ENCODE data around the gene ZMYND8. TPM values are rescaled to one million over a fixed set of nuclear protein-coding genes. Genes with fewer than 3 reads are reported as not detected.

ZMYND8 gene
- polyA plus RNA-seq, 3 donors, result 1.4 to 13.8 (median 5.8) TPM

DNA sequence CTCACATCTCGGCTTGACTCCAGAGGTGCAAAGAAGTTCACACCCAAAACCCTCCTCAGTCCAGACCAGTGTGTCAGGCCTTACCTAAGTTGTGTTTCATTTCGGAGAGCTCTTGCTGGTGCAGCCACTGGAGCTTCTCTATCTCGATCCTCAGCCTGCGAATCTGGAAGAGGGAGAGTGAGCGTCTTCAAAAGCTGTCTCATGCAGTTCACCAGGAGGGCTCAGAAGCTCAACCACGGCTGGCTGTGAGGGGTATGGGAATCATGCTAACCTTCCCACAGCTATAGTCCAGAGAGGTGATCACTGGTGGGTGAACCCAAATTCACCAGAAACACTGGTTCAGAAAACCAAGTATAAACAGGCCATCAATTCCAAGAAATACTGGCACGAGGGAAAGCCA is 129.4 kb downstream of the ZMYND8 start:
- Mint-ChIP-seq H3K27me3 (ENCODE audit: low read depth in 3 of 3) (no peaks in the 10 kb centered on the region), H3K27ac (peak overlapping the region in 3 of 7 donors; percentile 21 to 69 (median 54)), H3K4me3 (no peak overlapping the region), H3K36me3 (peaks cover 76 to 93% of the 10 kb centered on the region in 2 donors), H3K9me3 (no peaks in the 10 kb centered on the region), H3K4me1 (no peaks in the 10 kb centered on the region)
- no peaks in the 10 kb centered on the region for H3K9me3 ChIP-seq (replicated peaks in 1 of 2; ENCODE audit: control insufficient read depth in 1 of 2, insufficient read depth in 1 of 2, low read length in 2 of 2)
- WGBS (ENCODE audit: insufficient coverage), result 85% methylated on average over 1 of the region's 7 CpGs
- H3K36me3 ChIP-seq (replicated peaks in 1 of 2; ENCODE audit: control insufficient read depth in 1 of 2, insufficient read depth in 2 of 2, low read length in 2 of 2), result peaks cover 77 to 96% of the 10 kb centered on the region in 2 donors
- no peak overlapping the region for H3K4me3 ChIP-seq (replicated peaks in 1 of 3; ENCODE audit: low read depth in 2 of 3, low read length in 3 of 3)
- H3K27ac ChIP-seq (ENCODE audit: low read depth in 1 of 2, low read length in 2 of 2), result no peak overlapping the region
- no peaks in the 10 kb centered on the region for H3K4me1 ChIP-seq (ENCODE audit: control insufficient read depth in 1 of 2, insufficient read depth in 2 of 2, low read length in 2 of 2)
- no peak for DNase-seq
- TF ChIP-seq CTCF (IDR thresholded peaks at IDR 0.05), result no peak
- no peak overlapping the region for H2AFZ ChIP-seq (ENCODE audit: insufficient read depth, low read depth, low read length, poor library complexity, severe bottlenecking)
- intact Hi-C loops (cut with micrococcal nuclease), result no loop called here
- H3K27me3 ChIP-seq (ENCODE audit: control insufficient read depth in 2 of 2, insufficient read depth in 2 of 2, low read length in 2 of 2), result no peaks in the 10 kb centered on the region
- H3K4me2 ChIP-seq (replicated peaks; ENCODE audit: extremely low read depth, low read length, poor library complexity, severe bottlenecking), result no peak overlapping the region
- no peaks in the 10 kb centered on the region for H4K20me1 ChIP-seq (ENCODE audit: insufficient read depth, low read length)
- no peak overlapping the region for H3K9ac ChIP-seq (ENCODE audit: insufficient read depth, low read length, poor library complexity, severe bottlenecking)
- H3K79me2 ChIP-seq (ENCODE audit: insufficient read depth, low read length), result no peaks in the 10 kb centered on the region

GRCh38 chr20:47225458-47225857 is 131.0 kb downstream of the ZMYND8 start:
- Histone ChIP-seq H3K79me2 (ENCODE audit: insufficient read depth, low read length) (no peaks in the 10 kb centered on the region), H3K9me3 (replicated peaks in 1 of 2; ENCODE audit: control insufficient read depth in 1 of 2, insufficient read depth in 1 of 2, low read length in 2 of 2) (no peaks in the 10 kb centered on the region), H3K27ac (ENCODE audit: low read depth in 1 of 2, low read length in 2 of 2) (no peak overlapping the region), H3K4me1 (ENCODE audit: control insufficient read depth in 1 of 2, insufficient read depth in 2 of 2, low read length in 2 of 2) (no peaks in the 10 kb centered on the region), H3K9ac (ENCODE audit: insufficient read depth, low read length, poor library complexity, severe bottlenecking) (no peak overlapping the region), H3K27me3 (ENCODE audit: control insufficient read depth in 2 of 2, insufficient read depth in 2 of 2, low read length in 2 of 2) (no peaks in the 10 kb centered on the region), H2AFZ (ENCODE audit: insufficient read depth, low read depth, low read length, poor library complexity, severe bottlenecking) (no peak overlapping the region), H4K20me1 (ENCODE audit: insufficient read depth, low read length) (no peaks in the 10 kb centered on the region), H3K4me2 (replicated peaks; ENCODE audit: extremely low read depth, low read length, poor library complexity, severe bottlenecking) (no peak overlapping the region), H3K4me3 (replicated peaks in 1 of 3; ENCODE audit: low read depth in 2 of 3, low read length in 3 of 3) (no peak overlapping the region), H3K36me3 (replicated peaks in 1 of 2; ENCODE audit: control insufficient read depth in 1 of 2, insufficient read depth in 2 of 2, low read length in 2 of 2) (peaks cover 82 to 96% of the 10 kb centered on the region in 2 donors)
- intact Hi-C loops (cut with micrococcal nuclease), result no loop called here
- Mint-ChIP-seq H3K4me3 (no peak overlapping the region), H3K9me3 (no peaks in the 10 kb centered on the region), H3K27ac (peak overlapping the region in 2 of 7 donors; percentile 63 to 75), H3K4me1 (no peaks in the 10 kb centered on the region), H3K36me3 (peaks cover 75 to 92% of the 10 kb centered on the region in 2 donors), H3K27me3 (ENCODE audit: low read depth in 3 of 3) (no peaks in the 10 kb centered on the region)
- 40% methylated on average over 1 of the region's 1 CpG for WGBS (ENCODE audit: insufficient coverage)
- no peak for DNase-seq
- TF ChIP-seq CTCF (IDR thresholded peaks at IDR 0.05), result no peak

All from CD14-positive monocyte (primary cell).